Fibroblast of pulmonary artery (primary cell): ENCODE measurements around the gene CACNG1.
"Not testable (repeated sequence)": the region's sequence is repeated elsewhere in the genome, so short reads cannot be mapped to it uniquely, and the experiment has no call there.

Source experiments
- DNase-seq: peaks from one replicate; pipeline ENCODE4 v3.0.0-alpha.2; 2010; ENCODE audit warnings: low read depth
- H3K4me3 ChIP-seq: replicated peaks from 2 replicates; pipeline ENCODE4 v1.5.1; 2011; ENCODE audit warnings: low read depth, mild to moderate bottlenecking, control low read depth, low read length, moderate library complexity
- TF ChIP-seq, protein P1 (sequence below): IDR thresholded peaks from 2 replicates; pipeline ENCODE4 v1.5.1; 2011; ENCODE audit warnings: mild to moderate bottlenecking, control low read depth, low read length, inconsistent platforms; ENCODE audit errors: missing control alignments

The CACNG1 gene

DNA sequence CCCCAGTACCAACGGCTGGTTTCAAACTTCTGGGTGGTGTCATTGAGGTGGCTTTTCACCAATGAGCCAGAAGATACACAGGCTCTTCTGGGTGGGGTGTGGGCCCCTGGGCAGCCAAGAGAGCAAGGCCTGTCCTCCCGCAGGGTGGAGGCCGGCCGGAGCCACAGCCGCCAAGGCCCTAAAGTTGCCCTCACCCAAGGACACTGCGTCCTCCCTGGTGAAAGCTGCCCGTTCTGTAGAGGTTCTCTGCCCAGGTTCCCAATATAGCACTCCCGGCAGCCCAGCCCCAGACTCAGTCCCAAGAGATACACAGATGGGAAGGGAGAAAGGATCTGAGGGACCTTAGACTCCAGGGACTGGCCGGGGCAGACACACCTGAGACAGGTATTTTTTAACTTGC lies 10.7 kb upstream of the CACNG1 start:
- no peak for DNase-seq
- TF ChIP-seq, protein P1, sequence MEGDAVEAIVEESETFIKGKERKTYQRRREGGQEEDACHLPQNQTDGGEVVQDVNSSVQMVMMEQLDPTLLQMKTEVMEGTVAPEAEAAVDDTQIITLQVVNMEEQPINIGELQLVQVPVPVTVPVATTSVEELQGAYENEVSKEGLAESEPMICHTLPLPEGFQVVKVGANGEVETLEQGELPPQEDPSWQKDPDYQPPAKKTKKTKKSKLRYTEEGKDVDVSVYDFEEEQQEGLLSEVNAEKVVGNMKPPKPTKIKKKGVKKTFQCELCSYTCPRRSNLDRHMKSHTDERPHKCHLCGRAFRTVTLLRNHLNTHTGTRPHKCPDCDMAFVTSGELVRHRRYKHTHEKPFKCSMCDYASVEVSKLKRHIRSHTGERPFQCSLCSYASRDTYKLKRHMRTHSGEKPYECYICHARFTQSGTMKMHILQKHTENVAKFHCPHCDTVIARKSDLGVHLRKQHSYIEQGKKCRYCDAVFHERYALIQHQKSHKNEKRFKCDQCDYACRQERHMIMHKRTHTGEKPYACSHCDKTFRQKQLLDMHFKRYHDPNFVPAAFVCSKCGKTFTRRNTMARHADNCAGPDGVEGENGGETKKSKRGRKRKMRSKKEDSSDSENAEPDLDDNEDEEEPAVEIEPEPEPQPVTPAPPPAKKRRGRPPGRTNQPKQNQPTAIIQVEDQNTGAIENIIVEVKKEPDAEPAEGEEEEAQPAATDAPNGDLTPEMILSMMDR, result no peak
- no peak overlapping the region for H3K4me3 ChIP-seq

DNA sequence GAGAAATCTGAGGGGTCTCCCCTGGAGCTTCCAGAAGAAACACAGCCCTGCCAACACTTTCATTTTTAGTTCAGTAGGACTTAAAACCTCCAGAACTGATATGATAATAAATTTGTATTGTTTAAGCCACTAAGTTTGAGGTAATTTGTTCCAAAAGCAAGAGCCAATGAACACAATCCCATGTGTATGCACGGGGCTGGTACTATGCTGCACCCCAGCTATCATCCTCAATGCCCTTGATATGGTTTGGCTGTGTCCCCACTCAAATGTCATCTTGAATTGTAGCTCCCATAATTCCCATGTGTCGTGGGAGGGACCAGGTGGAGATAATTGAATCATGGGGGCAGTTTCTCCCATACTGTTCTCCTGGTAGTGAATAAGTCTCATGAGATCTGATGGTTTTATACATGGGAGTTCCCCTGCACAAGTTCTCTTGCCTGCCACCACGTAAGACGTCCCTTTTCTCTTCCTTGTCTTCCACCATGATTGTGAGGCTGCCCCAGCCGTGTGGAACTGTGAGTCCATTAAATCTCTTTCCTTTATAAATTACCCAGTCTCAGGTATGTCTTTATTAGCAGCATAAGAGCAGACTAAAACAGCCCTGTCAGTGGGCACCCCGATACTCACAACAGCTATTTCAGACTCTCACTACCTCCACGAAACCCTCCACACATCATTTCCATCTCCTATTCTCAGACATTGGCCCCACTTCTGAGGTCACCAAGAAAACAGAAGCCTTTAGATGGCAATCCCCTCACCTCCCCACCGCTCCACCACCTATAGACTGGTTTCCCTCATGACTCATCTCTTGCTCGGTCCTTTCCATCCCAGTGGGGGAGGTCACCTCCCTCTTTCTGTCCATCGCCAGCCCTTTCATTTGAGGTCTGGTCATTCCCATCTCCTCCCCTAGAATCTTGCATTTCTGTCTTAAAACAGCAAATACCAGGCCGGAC lies 8.9 kb upstream of the CACNG1 start:
- TF ChIP-seq, protein P1, result no peak
- no peak for DNase-seq

DNA sequence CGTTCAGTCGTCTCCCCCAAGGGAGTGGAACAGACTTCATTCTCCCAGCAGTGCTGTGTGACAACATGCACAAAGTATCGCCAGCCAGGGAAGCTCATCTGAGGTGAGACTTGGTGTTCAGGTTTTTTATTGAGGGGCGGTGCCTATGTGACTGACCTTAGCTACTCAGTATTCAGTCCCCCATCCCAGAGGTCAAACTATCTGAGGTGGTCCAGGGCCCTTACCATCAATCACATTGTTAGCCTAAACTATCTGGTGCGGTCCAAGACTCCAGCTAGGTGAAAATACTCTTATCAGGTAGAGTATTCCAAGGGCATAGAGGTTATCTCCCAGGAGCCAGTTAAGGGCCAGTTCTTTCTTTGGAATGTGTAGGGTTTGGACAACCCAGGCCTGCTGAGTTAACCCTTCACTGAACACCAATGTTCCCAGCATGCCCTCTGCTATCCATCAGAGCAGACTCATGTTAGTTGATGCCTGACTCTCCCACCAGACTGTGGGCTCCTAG lies 5.4 kb upstream of the CACNG1 start:
- TF ChIP-seq, protein P1, result no peak
- H3K4me3 ChIP-seq, result no peak overlapping the region
- DNase-seq, result no peak

More for the DNA sequence above, 8.9 kb upstream of the CACNG1 start:
- H3K4me3 ChIP-seq, result no peak overlapping the region

DNA sequence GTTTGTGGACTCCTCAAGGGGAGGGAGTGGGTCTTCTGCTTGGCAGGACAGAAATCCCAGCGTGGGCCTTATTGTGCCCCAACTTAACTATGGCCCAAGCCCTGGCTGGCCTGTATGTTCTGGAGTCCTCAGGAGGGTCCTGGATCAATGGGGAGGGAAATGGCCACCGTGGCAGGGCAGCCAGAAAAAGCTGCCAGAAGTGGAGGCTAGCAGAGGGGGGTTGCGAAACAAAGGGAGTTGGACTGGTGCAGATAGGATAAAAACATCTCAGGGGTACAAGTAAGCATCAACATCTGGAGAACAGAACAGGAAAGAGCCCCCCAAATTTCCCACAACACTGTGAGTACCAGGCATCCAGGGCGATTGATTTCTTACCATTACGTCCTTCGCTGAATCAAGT lies 3.7 kb upstream of the CACNG1 start:
- H3K4me3 ChIP-seq, result no peak overlapping the region
- DNase-seq, result no peak
- TF ChIP-seq, protein P1, result no peak

DNA sequence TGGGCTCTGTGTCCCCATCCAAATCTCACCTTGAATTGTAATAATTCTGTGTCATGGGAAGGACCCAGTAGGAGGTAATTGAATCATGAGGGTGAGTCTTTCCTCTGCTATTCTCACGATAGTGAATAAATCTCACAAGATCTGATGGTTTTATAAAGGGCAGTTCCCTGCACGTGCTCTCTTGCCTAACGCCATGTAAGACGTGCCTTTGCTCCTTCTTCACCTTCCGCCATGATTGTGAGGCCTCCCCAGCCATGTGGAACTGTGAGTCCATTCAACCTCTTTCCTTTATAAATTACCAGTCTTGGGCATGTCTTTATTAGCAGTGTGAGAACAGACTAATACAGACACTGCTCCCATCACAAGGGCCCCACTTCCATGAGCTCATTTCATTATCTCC lies 3.2 kb upstream of the CACNG1 start:
- not testable (repeated sequence) for H3K4me3 ChIP-seq, DNase-seq

DNA sequence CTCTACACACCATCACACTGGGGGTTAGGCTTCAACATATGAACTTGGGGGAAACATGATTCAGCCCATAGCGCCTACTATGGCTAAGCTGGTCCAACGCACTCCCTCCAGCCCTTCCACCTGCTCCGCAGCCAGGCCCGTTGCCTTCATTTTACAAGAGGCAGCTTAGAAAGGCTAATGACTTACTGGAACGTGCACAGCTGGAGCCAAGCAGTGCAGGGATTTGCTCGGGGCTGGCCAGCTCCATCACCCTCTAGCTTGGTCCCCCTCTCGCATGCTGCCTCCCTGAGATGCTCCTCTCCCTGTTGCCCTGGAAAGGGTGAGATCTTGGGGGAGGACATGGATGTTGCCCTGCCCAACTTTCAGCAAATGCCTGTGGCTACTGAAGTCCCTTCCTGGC lies 2.8 kb upstream of the CACNG1 start:
- no peak for DNase-seq
- no peak overlapping the region for H3K4me3 ChIP-seq
- TF ChIP-seq, protein P1, result no peak

DNA sequence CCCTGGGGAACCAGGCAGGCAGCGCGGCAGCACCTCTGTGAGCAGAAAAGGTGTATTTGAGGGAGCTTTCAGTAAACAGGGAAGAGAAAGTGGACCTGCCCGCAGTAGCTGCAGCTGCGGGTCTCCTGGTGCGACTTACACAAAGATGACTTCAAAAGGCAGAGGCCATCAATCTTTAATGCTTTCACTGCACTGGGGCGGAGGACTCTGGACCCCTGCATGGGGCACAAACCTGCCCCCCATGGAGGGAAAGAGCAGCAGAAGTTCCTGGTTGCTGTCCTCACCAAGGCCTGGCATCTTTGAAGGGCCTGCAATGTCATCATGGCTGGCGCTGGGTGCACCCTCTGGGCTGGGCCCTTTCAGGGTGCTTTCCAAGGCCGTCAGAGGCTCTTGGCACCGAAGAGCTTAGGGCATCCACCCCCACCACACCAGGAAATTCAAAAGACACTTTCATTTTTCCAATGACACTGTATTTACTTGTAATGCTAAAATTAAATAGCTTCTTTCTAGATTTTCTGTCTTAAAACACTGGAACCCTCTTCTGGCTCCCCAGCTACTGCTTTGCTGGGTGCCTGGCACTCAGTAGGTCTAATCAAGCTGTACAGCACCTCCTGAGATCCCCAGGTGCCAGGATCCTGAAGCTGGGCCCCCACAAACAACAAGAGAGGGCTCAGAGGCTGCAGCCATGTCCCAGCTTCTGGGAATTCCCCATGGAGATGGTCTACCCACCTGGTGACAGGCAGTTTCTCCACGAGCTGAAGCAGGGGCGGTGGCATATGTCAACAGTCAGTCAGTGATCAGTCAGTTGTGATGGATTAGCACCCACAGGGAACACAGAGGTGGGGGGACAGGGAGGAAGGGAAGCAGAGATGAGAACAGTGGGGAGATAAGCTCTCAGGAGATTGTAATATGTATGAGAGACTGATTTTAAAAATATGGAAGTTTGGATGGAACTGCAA lies 2.1 kb upstream of the CACNG1 start:
- TF ChIP-seq, protein P1, result no peak
- no peak for DNase-seq
- H3K4me3 ChIP-seq, result no peak overlapping the region
